RWPE1 (cell line): ENCODE results near the gene BTBD9.

Source experiments
- CTCF ChIA-PET: fragments of 350-600 bp; sonication (Branson Sonifier 250); formaldehyde crosslinking; extraction: SDS; loops from one replicate; lab custom pipeline; 2021; lab: Yijun Ruan, JAX
- POLR2A ChIA-PET: fragments of 400-600 bp; formaldehyde crosslinking; extraction: SDS; loops from one replicate; lab custom pipeline; 2020; ENCODE audit warnings: antibody characterized with exemption; ENCODE audit not compliant: low non-redundant PET; lab: Yijun Ruan, JAX
- DNase-seq: peaks from one replicate; pipeline ENCODE4 v3.0.0; 2012; ENCODE audit warnings: low spot score
- H3K27ac ChIP-seq: fragments of 450-650 bp; 2 replicates; pipeline ENCODE4 v1.5.1; 2017
- CTCF ChIP-seq: fragments of 450-650 bp; conservative IDR thresholded peaks from 2 replicates; pipeline ENCODE4 v1.5.1; 2017; ENCODE audit warnings: low read depth, mild to moderate bottlenecking

Gene BTBD9

GRCh38 chr6:38460186-38460585, 179.5 kb downstream of the BTBD9 start:
- POLR2A ChIA-PET = no interaction called here
- DNase-seq = no peak
- no peak for TF ChIP-seq CTCF

GRCh38 chr6:38459291-38459690, 180.4 kb downstream of the BTBD9 start:
- TF ChIP-seq CTCF = no peak
- no peak for DNase-seq
- no peak overlapping the region for H3K27ac ChIP-seq
- ChIA-PET CTCF (interaction anchor here (1.1 kb wide), 1 partner anchor 32 kb away, joined by 3 read pairs; no protein-coding TSS in a partner anchor), POLR2A (no interaction called here)

More at GRCh38 chr6:38460186-38460585, 179.5 kb downstream of the BTBD9 start:
- CTCF ChIA-PET = interaction anchor here (0.6 kb wide), 1 partner anchor 627 kb away, joined by 4 read pairs; no protein-coding TSS in a partner anchor
- H3K27ac ChIP-seq = no peak overlapping the region

GRCh38 chr6:38453861-38454260, 185.9 kb downstream of the BTBD9 start:
- CTCF ChIA-PET = no interaction called here
- DNase-seq = no peak
- no peak for TF ChIP-seq CTCF
- no peak overlapping the region for H3K27ac ChIP-seq
- POLR2A ChIA-PET = no interaction called here

DNA sequence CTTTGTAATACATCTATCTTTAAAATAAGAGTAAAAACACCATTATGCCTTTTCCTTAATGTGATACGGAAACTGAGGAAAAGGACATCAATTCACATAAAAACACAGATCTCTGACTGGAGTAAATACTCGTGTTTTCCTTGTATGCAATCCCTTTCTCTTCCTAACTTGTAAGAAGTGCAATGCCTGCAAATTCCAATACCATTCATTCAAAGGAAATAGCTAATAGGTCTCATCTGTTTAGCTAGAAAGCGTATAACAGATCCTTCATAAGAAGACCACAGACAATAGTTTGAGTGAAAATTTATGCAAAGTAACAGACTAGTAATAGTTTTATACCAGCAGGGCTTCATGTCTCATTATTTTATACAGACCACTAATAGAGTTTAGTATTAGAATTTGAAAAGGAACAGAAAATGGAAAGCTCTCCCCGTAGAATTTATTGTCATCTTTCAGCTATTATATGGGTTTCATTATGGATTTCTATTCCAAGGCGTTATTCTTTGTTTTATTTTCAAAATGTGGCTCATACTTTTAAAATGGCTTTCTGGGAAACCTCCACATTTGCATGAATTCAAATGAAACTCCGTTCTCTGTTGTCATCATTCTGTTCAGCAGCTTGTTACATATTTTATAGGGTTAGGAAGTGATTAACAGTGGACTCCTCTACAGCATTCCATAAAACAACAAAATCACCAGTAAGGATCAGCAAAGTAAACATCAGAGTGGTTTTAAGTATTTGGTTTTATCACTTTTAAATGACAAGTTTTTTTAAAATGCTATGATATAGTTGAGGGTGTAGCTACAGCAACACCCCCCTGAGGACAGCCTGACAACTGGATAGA, 186.7 kb downstream of the BTBD9 start:
- TF ChIP-seq CTCF = no peak
- CTCF ChIA-PET = interaction anchor here (0.7 kb wide), 1 partner anchor 13 kb away, joined by 3 read pairs; no protein-coding TSS in a partner anchor
- POLR2A ChIA-PET = no interaction called here

GRCh38 chr6:38450717-38451116, 189.0 kb downstream of the BTBD9 start:
- CTCF ChIA-PET = no interaction called here
- H3K27ac ChIP-seq = no peak overlapping the region
- POLR2A ChIA-PET = no interaction called here
- no peak for TF ChIP-seq CTCF
- DNase-seq = no peak

More for the DNA sequence above, 186.7 kb downstream of the BTBD9 start:
- no peak overlapping the region for H3K27ac ChIP-seq
- no peak for DNase-seq

DNA sequence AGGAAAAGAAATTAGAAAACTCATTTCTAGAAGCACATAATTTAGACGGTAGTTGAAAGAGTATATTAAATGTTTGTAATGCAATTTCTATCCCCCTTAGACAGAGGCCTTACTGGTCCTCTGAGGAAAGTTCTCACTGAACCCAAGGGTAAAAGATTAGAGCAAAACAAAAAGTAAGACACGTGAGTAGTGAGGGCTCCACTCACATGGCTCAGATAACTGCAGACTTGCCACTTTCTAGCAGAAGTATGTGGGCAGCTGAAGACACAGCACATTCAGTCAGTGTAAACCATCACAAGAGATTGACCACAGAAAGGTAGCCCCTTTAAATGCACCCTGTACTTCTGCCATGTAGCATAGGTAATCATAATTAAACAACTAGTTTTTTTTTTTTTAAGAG, 193.8 kb downstream of the BTBD9 start:
- ChIA-PET POLR2A (interaction anchor here (0.6 kb wide), 1 partner anchor 205 kb away, joined by 3 read pairs; no protein-coding TSS in a partner anchor), CTCF (no interaction called here)
- no peak overlapping the region for H3K27ac ChIP-seq
- DNase-seq = no peak
- TF ChIP-seq CTCF = no peak
